Adipose tissue (tissue), 3 donors: ENCODE measurements around the gene CSTF2T. TPM values are rescaled to one million over a fixed set of nuclear protein-coding genes. Genes with fewer than 3 reads are reported as not detected.

Experiments
- H3K27ac ChIP-seq: one replicate; pipeline ENCODE4 v1.5.1; 2013; ENCODE audit warnings: low read depth, low read length
- WGBS, 3 donors: extraction: QIAGEN DNeasy Blood & Tissue Kit; methylation state at CpG; one replicate each; pipeline ENCODE4 v1.1.7; 2013; 5-methylcytosine and 5-hydroxymethylcytosine counted together
- polyA plus RNA-seq, 3 donors: library from polyadenylated mRNA; stranded (reverse); fragments of 200-250 nt; gene quantifications; one replicate each; pipeline ENCODE4 v1.2.3, GENCODE V29; 2013
- donor health status: healthy with polysubstance abuse.
- donor health status: Bipolar disorder and iron deficiency.
- donor health status: healthy.

The CSTF2T gene
- 10 to 100 TPM in 2 of 3 donors, 1 to 10 TPM in 1; 6.6 to 19.6 (median 12.1) TPM for polyA plus RNA-seq

- H3K27ac ChIP-seq = peak within 1 kb of the TSS; percentile 95
- 0 to 1% (median 0%) methylated on average over 45 of the region's 45 CpGs for WGBS, 3 donors
These were observed at the start of gene CSTF2T for GRCh38 chr10:51699475-51700227. Gene CSTF2T (minus strand): TSS chr10:51699595. CDS start chr10:51699549, 46 bp downstream.

GRCh38 chr10:51748959-51749358 is 49.6 kb upstream of the CSTF2T start:
- H3K27ac ChIP-seq = no peak overlapping the region
- 65 to 85% (median 83%) methylated on average over 1 of the region's 1 CpG for WGBS, 3 donors

GRCh38 chr10:51747216-51747615 is 47.8 kb upstream of the CSTF2T start:
- 96 to 100% (median 98%) methylated on average over 1 of the region's 1 CpG for WGBS, 3 donors
- H3K27ac ChIP-seq = no peak overlapping the region

GRCh38 chr10:51745397-51745796 is 46.0 kb upstream of the CSTF2T start:
- WGBS, 3 donors = 92 to 98% (median 97%) methylated on average over 2 of the region's 2 CpGs
- no peak overlapping the region for H3K27ac ChIP-seq

GRCh38 chr10:51744235-51745000 is 45.0 kb upstream of the CSTF2T start:
- no peak overlapping the region for H3K27ac ChIP-seq
- WGBS, 3 donors = 79 to 87% (median 85%) methylated on average over 6 of the region's 6 CpGs

- WGBS, 3 donors = 62 to 73% (median 65%) methylated on average over 6 of the region's 6 CpGs
- H3K27ac ChIP-seq = no peak overlapping the region
These were observed 43.8 kb upstream of the CSTF2T start for GRCh38 chr10:51743146-51743545.

GRCh38 chr10:51733057-51733456 is 33.7 kb upstream of the CSTF2T start:
- no peak overlapping the region for H3K27ac ChIP-seq
- 69 to 78% (median 73%) methylated on average over 1 of the region's 1 CpG for WGBS, 3 donors

- no peak overlapping the region for H3K27ac ChIP-seq
- WGBS, 3 donors = 54 to 86% (median 84%) methylated on average over 7 of the region's 7 CpGs
These were observed 30.6 kb upstream of the CSTF2T start for GRCh38 chr10:51729822-51730555.

- no peak overlapping the region for H3K27ac ChIP-seq
These were observed 24.6 kb upstream of the CSTF2T start for GRCh38 chr10:51724038-51724437.

GRCh38 chr10:51718804-51719291 is 19.5 kb upstream of the CSTF2T start:
- no peak overlapping the region for H3K27ac ChIP-seq

More at GRCh38 chr10:51724038-51724437, 24.6 kb upstream of the CSTF2T start:
- 36 to 71% (median 64%) methylated on average over 1 of the region's 1 CpG for WGBS, 3 donors

GRCh38 chr10:51716981-51717380 is 17.6 kb upstream of the CSTF2T start:
- no peak overlapping the region for H3K27ac ChIP-seq
- 79 to 86% (median 83%) methylated on average over 4 of the region's 4 CpGs for WGBS, 3 donors

GRCh38 chr10:51711519-51711891 is 12.1 kb upstream of the CSTF2T start:
- WGBS, 3 donors = 40 to 79% (median 53%) methylated on average over 1 of the region's 1 CpG
- H3K27ac ChIP-seq = no peak overlapping the region

GRCh38 chr10:51709324-51709972 is 10.1 kb upstream of the CSTF2T start:
- 73 to 80% (median 78%) methylated on average over 2 of the region's 2 CpGs for WGBS, 3 donors
- H3K27ac ChIP-seq = no peak overlapping the region

- 88 to 89% (median 89%) methylated on average over 2 of the region's 2 CpGs for WGBS, 3 donors
- no peak overlapping the region for H3K27ac ChIP-seq
These were observed 9.2 kb upstream of the CSTF2T start for GRCh38 chr10:51708609-51709008.

- H3K27ac ChIP-seq = no peak overlapping the region
- WGBS, 3 donors = 82 to 88% (median 86%) methylated on average over 5 of the region's 5 CpGs
These were observed 8.5 kb upstream of the CSTF2T start for GRCh38 chr10:51707821-51708424.

- no peak overlapping the region for H3K27ac ChIP-seq
- WGBS, 3 donors = 85 to 90% (median 89%) methylated on average over 6 of the region's 6 CpGs
These were observed 8.0 kb upstream of the CSTF2T start for GRCh38 chr10:51707392-51707791.

- H3K27ac ChIP-seq = no peak overlapping the region
- WGBS, 3 donors = 60 to 69% (median 62%) methylated on average over 3 of the region's 3 CpGs
These were observed 6.8 kb upstream of the CSTF2T start for GRCh38 chr10:51706225-51706624.

- 62 to 69% (median 63%) methylated on average over 3 of the region's 3 CpGs for WGBS, 3 donors
- no peak overlapping the region for H3K27ac ChIP-seq
These were observed 6.4 kb upstream of the CSTF2T start for GRCh38 chr10:51705774-51706173.
